ENCODE results near the gene HLCS.

Gene HLCS

DNA sequence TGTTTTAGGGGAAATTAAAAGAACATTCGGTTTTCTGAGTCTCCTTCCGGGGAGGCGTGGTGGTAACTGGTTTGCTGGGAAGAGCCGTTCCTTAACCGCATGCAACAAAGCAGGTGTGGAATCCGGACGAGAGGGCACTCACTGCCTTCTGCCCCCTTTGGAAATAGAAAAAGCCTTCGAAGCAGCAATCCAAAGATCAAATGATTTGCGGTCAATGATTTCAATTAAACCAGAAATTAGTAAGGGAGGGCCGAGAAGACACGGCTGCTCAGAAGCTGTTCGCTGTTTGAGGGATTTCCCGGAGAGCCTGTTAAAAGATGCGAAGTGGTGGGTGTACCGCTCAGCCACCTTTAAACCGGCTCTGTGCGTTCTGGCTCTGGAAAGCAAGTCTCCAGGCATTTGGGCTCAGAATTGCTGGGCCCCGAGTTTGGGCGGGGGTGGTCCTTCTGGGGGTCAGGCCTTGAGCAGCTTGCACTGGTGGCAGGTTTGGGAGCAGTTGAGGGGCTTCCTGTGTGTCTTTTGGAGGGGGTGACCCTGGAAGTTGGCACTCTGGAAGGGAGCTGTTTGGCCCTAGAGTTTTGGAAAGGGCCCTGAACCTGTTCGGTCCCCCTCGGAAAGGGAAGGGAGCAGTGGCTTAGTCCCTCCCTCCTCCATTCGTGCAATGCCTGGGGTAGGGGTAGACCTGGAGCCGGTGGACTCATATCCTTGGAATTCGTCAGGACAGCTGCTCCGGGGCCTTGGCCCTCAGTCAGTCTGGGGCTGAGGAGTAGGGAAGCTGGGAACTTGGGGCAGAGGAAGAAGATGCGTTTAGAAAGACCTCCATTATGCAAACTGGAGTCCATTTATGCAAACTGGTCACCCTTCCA is 264.5 kb downstream of the HLCS start:
- DNase-seq (ENCODE audit: low read depth): no peak

DNA sequence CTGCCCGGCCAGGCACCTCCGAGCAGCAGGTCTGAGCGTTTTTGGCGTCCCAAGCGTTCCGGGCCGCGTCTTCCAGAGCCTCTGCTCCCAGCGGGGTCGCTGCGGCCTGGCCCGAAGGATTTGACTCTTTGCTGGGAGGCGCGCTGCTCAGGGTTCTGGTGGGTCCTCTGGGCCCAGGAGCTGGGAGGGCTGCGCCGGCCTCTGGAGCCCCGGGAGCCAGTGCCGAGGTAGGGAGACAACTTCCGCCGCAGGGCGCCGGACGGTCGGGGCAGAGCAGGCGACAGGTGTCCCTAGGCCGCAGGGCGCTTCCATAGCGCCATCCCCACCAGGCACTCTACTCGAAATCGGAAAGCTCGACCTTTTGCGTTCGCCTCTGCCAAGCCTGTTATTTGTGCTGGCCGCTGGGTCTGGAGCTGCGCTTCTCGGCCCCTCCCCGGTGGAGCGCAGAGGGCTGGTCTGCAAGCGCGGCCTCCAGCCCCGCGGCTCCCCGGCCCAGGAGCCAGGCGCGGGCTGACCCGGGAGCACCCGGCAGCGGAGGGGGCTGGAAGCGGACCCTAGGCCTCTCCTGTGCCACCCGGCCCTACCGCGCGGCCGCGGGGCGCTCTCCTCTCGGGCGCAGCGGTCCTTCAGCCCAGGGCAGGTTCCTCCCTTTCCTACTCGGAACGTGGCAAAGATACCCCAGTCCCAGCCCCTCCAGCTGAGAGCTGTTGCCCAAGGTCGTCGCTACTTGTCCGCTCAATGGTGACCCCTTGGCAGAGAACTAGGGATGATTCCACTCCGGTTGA is 265.3 kb downstream of the HLCS start:
- DNase-seq (ENCODE audit: low read depth): no peak
